ENCODE data around the gene LMBR1. TPM values are rescaled to one million over a fixed set of nuclear protein-coding genes. Genes with fewer than 3 reads are reported as not detected.

Gene LMBR1
- total and polyA plus RNA-seq, 2 of the 13 experiments (the other 11 are each of a cell fraction or from before 2014, with no cell fraction given) = 20.9 to 39.6 TPM

DNA sequence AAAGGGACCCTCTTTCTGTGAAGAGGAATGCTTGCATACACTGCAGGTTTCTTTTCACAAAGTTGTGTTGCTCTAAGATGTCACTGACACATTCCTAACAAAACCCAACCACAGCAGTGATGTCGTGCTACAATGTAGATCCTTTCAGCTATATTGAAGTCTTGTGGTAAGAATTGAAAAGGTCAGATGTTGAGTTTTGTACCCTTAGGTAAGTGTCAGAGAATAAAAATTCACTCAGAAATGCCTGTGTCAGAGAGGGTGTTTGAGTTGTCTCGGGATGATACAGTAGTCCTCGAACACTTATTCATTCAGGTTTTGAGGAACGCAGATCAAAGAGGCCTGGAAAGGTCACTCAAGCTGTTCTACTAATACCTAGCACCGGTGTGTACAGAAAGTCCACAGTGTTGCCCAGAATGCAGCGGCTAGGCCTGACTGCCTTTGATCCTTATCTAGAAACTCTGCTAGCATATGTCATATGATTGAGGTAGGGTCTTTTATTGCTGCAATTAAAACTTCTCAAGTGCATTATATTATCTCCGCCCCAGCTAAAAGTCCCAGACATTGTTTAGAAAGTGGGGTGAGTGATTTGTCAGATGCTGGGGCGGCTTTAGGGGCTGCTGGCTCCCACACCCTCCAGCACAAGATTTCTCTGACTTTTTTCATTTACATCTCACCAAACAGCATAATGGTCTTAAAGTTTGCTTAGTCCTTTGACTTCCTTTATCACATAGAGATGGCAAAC lies 226.4 kb downstream of the LMBR1 start (continued):
- TF ChIP-seq, protein P1, sequence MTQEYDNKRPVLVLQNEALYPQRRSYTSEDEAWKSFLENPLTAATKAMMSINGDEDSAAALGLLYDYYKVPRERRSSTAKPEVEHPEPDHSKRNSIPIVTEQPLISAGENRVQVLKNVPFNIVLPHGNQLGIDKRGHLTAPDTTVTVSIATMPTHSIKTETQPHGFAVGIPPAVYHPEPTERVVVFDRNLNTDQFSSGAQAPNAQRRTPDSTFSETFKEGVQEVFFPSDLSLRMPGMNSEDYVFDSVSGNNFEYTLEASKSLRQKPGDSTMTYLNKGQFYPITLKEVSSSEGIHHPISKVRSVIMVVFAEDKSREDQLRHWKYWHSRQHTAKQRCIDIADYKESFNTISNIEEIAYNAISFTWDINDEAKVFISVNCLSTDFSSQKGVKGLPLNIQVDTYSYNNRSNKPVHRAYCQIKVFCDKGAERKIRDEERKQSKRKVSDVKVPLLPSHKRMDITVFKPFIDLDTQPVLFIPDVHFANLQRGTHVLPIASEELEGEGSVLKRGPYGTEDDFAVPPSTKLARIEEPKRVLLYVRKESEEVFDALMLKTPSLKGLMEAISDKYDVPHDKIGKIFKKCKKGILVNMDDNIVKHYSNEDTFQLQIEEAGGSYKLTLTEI (CRISPR knock-in tag; conservative IDR thresholded peaks at IDR 0.05) = no peak
- TF ChIP-seq RBM39 (IDR thresholded peaks at IDR 0.05; ENCODE audit: low read depth, low read length, poor library complexity, severe bottlenecking) (no peak), ISX (CRISPR knock-in tag; conservative IDR thresholded peaks at IDR 0.05) (no peak), ZMYM3 (CRISPR knock-in tag; IDR thresholded peaks at IDR 0.05) (no peak), ZNF674 (CRISPR knock-in tag; IDR thresholded peaks at IDR 0.05; ENCODE audit: low read depth) (no peak), ZNF121 (CRISPR knock-in tag; IDR thresholded peaks at IDR 0.05) (no peak), DNMT1 (CRISPR knock-in tag; IDR thresholded peaks at IDR 0.05) (no peak), KLF16 (CRISPR knock-in tag; IDR thresholded peaks at IDR 0.05) (no peak), NCOA2 (CRISPR knock-in tag; IDR thresholded peaks at IDR 0.05) (peak; percentile 81), SMAD3 (CRISPR knock-in tag; IDR thresholded peaks at IDR 0.05) (no peak), BORCS8-MEF2B (CRISPR knock-in tag; IDR thresholded peaks at IDR 0.05) (no peak), HNRNPUL1 (IDR thresholded peaks at IDR 0.05; ENCODE audit: low read depth, low read length) (no peak), HMGA1 (CRISPR knock-in tag; conservative IDR thresholded peaks at IDR 0.05) (no peak)
- TF ChIP-seq, protein P2, sequence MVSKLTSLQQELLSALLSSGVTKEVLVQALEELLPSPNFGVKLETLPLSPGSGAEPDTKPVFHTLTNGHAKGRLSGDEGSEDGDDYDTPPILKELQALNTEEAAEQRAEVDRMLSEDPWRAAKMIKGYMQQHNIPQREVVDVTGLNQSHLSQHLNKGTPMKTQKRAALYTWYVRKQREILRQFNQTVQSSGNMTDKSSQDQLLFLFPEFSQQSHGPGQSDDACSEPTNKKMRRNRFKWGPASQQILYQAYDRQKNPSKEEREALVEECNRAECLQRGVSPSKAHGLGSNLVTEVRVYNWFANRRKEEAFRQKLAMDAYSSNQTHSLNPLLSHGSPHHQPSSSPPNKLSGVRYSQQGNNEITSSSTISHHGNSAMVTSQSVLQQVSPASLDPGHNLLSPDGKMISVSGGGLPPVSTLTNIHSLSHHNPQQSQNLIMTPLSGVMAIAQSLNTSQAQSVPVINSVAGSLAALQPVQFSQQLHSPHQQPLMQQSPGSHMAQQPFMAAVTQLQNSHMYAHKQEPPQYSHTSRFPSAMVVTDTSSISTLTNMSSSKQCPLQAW (CRISPR knock-in tag; IDR thresholded peaks at IDR 0.05) = no peak
- TF ChIP-seq, protein P3, sequence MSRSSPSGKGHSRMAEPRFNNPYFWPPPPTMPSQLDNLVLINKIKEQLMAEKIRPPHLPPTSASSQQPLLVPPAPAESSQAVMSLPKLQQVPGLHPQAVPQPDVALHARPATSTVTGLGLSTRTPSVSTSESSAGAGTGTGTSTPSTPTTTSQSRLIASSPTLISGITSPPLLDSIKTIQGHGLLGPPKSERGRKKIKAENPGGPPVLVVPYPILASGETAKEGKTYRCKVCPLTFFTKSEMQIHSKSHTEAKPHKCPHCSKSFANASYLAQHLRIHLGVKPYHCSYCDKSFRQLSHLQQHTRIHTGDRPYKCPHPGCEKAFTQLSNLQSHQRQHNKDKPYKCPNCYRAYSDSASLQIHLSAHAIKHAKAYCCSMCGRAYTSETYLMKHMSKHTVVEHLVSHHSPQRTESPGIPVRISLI (CRISPR knock-in tag; IDR thresholded peaks at IDR 0.05; ENCODE audit: borderline replicate concordance) = no peak
- TF ChIP-seq, protein P4, sequence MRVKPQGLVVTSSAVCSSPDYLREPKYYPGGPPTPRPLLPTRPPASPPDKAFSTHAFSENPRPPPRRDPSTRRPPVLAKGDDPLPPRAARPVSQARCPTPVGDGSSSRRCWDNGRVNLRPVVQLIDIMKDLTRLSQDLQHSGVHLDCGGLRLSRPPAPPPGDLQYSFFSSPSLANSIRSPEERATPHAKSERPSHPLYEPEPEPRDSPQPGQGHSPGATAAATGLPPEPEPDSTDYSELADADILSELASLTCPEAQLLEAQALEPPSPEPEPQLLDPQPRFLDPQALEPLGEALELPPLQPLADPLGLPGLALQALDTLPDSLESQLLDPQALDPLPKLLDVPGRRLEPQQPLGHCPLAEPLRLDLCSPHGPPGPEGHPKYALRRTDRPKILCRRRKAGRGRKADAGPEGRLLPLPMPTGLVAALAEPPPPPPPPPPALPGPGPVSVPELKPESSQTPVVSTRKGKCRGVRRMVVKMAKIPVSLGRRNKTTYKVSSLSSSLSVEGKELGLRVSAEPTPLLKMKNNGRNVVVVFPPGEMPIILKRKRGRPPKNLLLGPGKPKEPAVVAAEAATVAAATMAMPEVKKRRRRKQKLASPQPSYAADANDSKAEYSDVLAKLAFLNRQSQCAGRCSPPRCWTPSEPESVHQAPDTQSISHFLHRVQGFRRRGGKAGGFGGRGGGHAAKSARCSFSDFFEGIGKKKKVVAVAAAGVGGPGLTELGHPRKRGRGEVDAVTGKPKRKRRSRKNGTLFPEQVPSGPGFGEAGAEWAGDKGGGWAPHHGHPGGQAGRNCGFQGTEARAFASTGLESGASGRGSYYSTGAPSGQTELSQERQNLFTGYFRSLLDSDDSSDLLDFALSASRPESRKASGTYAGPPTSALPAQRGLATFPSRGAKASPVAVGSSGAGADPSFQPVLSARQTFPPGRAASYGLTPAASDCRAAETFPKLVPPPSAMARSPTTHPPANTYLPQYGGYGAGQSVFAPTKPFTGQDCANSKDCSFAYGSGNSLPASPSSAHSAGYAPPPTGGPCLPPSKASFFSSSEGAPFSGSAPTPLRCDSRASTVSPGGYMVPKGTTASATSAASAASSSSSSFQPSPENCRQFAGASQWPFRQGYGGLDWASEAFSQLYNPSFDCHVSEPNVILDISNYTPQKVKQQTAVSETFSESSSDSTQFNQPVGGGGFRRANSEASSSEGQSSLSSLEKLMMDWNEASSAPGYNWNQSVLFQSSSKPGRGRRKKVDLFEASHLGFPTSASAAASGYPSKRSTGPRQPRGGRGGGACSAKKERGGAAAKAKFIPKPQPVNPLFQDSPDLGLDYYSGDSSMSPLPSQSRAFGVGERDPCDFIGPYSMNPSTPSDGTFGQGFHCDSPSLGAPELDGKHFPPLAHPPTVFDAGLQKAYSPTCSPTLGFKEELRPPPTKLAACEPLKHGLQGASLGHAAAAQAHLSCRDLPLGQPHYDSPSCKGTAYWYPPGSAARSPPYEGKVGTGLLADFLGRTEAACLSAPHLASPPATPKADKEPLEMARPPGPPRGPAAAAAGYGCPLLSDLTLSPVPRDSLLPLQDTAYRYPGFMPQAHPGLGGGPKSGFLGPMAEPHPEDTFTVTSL (CRISPR knock-in tag; IDR thresholded peaks at IDR 0.05; ENCODE audit: borderline replicate concordance) = peak; percentile 35; the same call in 1 of the 2 replicates

Data from HepG2 (cell line).